HG03060 (cell line): ENCODE measurements around the gene ZNF532.

Experiments used
- ATAC-seq: cut with Tn5 transposase; IDR thresholded peaks from one replicate; pipeline ENCODE4 v1.9.1; 2021; ENCODE audit warnings: low read depth, moderate number of reproducible peaks; ENCODE audit not compliant: unreplicated experiment

Gene ZNF532

DNA sequence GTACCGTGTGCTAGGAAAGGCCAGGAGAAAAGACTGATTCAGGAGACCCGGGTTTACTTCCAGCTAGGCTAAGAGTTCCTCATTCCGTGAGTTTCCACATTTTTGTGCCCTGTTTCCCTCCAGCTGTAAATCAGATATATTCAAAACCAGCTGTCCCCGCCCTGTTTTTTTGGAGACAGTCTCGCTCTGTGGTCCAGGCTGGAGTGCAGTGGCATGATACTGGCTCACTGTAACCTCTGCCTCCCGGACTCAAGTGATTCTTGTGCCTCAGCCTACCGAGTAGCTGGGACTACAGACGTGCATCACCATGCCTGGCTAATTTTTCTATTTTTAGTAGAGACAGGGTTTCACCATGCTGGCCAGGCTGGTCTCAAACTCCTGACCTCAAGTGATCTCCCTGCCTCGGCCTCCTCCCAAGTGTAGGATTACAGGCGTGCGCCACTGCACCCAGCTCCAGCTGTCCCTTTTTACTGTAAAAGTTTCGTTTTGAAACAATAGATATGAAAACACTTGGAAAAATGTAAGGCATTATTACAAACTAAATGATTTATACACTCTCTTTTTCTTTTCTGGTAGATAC lies 162.2 kb downstream of the ZNF532 start:
- ATAC-seq, result no peak

DNA sequence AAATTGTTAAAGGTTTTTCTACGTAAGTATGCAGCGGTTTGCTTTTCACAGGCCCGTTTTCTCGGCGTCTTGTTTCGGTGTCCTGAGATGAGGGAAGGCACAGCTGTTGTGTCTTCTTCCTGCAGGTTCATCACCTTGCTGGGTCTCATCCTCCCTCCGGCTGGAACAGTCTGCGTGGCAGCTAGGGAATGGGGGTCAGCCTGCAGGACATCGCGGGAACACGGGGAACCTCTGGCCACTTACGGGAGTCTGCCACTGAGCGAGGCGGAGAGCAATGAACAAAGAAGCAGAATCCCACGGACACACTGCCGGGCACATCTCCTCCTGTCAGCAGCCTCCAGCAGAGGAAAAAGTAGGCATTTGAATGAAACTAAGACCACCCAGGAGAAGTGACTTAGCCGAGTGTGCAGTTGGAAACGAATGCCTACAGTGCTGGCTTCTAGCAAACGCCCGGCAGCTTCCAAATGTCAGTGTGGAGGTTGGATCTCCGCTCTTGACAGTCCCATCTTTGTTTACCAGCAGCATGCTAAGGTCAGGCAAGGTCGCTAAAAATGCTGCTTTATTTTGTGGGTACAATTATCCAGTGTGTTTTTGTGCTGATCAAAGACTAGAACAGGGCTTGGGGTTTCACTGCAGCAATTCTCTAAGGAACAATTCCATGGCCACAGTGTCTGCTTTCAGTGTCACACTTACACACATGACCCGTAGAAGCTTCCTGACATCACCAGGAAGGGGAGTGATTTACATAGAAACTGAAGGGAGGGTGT lies 165.2 kb downstream of the ZNF532 start:
- no peak for ATAC-seq

DNA sequence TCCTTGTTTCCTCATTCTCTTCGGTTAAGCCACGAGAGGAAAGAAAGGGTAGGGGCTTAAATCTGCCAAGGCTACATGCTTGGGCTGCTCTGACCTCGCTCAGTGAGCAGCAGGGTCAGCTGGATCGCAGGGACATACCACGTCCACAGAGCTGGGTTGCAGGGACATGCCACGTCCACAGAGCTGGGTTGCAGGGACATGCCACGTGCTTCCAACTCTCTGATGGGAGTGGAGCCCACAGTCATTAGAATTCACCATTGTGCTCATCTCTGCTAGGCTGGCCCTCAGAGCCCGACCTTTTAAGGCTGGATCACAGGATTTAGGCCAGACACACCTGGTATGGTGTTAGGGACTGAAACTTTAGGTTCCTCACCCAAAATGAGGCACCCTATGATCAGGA lies 167.6 kb downstream of the ZNF532 start:
- ATAC-seq, result no peak

DNA sequence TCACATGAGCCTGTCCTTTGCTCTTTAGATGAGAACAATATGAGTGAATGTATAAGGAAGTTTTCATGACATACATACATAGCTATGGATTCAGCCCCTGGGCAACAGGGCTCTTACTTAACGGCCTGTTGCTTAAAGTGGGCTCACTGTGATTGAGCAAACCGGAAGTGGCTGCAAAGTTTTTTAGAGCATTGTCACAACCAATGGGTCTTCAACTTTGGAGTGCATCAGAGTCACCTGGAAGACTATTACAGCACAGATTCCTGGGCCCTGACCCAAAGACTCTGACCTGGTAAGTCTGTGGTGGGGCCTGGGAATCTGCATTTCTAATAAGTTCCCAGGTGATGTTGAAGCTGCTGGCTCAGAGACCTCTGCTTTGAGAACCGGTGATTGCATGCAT lies 168.7 kb downstream of the ZNF532 start:
- no peak for ATAC-seq

DNA sequence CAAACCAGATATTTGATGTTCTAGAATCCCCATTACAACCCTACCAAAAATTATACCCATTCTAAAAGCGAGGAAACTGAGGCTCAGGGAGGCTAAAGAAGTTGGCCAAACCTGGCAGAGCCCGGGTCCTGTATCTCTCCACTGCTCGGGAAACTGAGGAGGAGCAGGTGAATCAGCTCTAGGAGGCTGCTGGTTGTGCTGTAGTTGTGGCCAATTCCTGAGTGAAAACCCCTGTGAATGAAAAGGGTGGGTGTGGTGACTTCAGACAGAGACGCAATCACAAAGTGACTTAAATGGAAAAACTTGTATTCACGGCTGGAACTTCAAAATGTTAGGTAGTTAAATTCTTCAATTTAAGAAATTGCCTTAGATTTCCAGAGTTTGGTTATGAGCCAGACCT lies 169.3 kb downstream of the ZNF532 start:
- no peak for ATAC-seq

DNA sequence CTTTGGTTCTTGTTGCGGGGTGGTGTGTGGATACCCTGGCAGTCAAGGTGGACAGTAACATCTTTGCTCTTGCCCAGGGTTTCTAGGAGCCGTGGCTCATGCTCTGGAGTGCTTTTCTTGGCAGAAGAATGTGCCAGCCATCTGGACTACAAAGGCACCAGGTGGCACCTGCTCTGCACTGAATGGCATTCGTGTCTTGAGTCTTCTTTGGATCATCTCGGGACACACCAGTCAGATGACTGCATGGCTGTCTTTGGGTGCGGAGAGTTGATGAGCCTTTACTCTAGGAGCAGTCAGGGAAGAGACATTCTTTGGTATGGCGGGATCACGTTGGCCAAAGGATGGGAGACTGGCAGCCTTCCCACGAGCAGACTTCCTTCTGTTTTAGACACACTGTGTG lies 170.9 kb downstream of the ZNF532 start:
- no peak for ATAC-seq
